GM12891 (cell line): ENCODE results near the gene TEX19.

Experiments used
- PAX5 ChIP-seq: IDR thresholded peaks from 2 replicates; pipeline ENCODE4 v1.6.1; 2011; ENCODE audit warnings: low read length, moderate library complexity, mild to moderate bottlenecking; ENCODE audit not compliant: insufficient read depth, severe bottlenecking
- POLR2A ChIP-seq: IDR thresholded peaks from 2 replicates; pipeline ENCODE4 v1.6.1; 2011; ENCODE audit warnings: low read depth, low read length, control low read depth
- POLR2AphosphoS5 ChIP-seq: IDR thresholded peaks from 2 replicates; pipeline ENCODE4 v1.6.1; 2011; ENCODE audit warnings: low read depth, low read length, control low read depth
- POU2F2 ChIP-seq: IDR thresholded peaks from 2 replicates; pipeline ENCODE4 v1.6.1; 2011; ENCODE audit warnings: low read depth, mild to moderate bottlenecking, control low read depth, low read length, moderate library complexity
- SPI1 ChIP-seq: IDR thresholded peaks from 2 replicates; pipeline ENCODE4 v1.6.1; 2011; ENCODE audit warnings: low read depth, low read length, control low read depth
- TAF1 ChIP-seq: IDR thresholded peaks from 2 replicates; pipeline ENCODE4 v1.6.1; 2011; ENCODE audit warnings: low read depth, low read length, control low read depth

DNA sequence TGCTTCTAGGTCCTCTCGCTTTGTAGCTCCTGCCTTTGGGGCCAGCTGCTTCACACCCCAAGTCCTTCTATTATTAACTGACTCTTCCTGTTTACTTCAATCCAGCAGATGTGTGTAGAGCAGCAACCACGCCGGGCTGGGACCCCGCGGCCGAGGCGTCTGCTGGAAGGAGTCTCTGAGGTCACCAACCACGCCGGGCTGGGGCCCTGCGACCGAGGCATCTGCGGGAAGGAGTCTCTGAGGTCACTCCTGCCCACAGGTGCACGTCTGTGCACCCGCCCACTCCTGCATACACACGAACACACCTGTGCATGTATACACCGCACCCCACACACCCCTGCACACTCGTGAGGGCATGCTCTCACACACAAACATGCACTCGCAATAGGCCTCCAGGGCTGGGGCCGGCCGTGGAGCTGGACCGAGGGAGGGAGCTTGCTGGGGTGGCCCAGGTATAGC is 7.8 kb upstream of the TEX19 start:
- TF ChIP-seq POLR2A (no peak), SPI1 (no peak), POLR2AphosphoS5 (no peak), TAF1 (no peak), PAX5 (no peak), POU2F2 (no peak)
